GM18508 (cell line): Measurements from ENCODE around the gene FRAS1.
"Not testable (repeated sequence)": the region's sequence is repeated elsewhere in the genome, so short reads cannot be mapped to it uniquely, and the experiment has no call there.

Experiments used
- ATAC-seq: cut with Tn5 transposase; IDR thresholded peaks from one replicate; pipeline ENCODE4 v1.9.1; 2021; ENCODE audit warnings: moderate number of reproducible peaks; ENCODE audit not compliant: insufficient read depth, unreplicated experiment

The FRAS1 gene

GRCh38 chr4:78476108-78476704 lies 419.1 kb downstream of the FRAS1 start:
- ATAC-seq = no peak

- ATAC-seq = no peak
These were observed 420.2 kb downstream of the FRAS1 start for GRCh38 chr4:78477276-78477675.

DNA sequence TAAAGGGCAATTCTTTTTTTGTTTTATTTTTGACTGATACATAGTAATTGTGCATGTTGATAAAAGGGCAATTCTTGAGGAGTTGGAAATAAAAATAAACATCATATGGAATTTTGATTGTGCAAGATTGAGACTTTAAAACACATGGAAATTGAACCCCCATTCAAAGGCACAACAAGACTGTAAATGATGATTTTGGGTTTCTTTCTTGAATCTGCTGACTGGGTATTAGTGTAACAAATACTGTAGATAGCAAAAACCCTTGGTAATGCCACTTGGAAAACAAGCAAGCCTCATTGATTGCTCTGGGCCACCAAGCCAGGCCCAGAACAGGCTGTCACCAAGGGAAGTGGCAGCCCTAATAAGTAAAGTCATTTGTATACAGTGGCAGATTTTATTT lies 421.4 kb downstream of the FRAS1 start:
- no peak for ATAC-seq

DNA sequence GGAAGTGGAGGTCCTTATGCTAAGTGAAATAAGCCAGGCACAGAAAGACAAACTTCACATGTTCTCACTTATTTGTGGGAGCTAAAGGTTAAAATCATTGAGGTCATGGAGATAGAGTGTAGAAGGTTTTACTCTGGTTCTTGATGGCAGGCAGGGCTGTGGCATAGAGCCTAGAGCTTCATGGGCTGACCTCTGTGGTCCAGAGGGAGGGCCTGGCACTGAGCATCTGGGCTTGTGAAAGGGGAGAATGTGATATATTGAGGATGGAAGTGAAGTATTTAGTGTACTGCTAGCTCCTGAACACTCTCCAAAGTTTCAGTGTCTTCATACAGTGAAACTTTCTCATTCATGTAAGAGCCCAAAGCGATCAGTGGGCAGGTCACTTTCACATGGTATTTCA lies 423.2 kb downstream of the FRAS1 start:
- ATAC-seq = no peak

DNA sequence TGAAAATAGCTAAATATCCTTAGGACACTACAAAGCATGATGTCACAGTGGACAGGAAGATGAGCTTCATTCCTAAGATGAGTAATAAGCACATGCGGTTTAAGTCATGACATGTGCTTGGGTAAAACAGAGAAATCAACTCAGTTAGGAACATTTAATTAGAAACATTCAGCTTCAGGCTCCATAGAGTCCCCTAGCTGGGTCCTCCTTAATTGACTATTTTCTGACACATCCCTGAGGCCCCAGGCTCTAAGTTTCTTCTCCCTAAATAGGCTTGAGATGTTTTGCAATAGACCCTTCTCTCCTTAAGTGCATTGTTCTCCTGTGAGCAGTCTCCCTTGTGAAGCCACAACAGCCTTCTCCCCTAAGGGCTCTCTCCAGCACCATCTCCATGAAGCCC lies 424.1 kb downstream of the FRAS1 start:
- ATAC-seq = no peak

DNA sequence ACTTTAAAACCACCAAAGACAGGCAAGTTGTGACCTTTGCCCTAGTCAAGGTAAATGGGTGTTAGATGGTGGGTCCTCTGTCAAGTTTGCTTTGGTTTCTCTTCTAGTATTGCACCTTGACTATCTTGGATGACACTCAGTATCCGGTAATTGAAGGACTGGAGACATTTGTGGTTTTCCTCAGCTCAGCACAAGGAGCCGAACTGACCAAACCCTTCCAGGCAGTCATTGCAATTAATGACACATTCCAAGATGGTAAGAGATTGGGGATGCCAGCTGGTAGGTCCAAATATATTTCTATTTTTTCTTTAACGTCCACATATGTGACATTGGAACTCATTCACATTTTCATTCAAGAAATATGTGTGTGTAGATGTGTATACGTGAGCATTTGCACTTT lies 425.2 kb downstream of the FRAS1 start:
- no peak for ATAC-seq

GRCh38 chr4:78483811-78484210 lies 426.7 kb downstream of the FRAS1 start:
- no peak for ATAC-seq

DNA sequence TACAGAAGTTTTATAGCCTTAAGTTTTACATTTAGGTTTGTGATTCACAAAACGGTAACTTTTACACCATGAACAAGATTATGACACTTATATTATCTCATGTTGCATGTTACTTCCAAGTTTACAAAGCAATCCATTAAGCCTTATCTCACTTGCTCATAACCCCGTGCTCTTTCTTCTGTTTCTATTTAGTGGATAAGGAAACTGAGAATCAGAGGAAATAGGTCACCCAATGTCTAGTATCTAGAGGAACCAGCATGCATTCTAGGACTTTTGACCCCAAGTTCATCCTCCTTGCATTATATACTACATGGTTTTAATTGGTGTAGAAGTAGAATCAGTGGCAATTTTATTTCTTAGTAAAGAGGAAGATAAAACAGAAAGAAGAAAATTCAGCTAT lies 427.5 kb downstream of the FRAS1 start:
- ATAC-seq = no peak

- ATAC-seq = no peak
These were observed 436.6 kb downstream of the FRAS1 start for GRCh38 chr4:78493731-78494130.

DNA sequence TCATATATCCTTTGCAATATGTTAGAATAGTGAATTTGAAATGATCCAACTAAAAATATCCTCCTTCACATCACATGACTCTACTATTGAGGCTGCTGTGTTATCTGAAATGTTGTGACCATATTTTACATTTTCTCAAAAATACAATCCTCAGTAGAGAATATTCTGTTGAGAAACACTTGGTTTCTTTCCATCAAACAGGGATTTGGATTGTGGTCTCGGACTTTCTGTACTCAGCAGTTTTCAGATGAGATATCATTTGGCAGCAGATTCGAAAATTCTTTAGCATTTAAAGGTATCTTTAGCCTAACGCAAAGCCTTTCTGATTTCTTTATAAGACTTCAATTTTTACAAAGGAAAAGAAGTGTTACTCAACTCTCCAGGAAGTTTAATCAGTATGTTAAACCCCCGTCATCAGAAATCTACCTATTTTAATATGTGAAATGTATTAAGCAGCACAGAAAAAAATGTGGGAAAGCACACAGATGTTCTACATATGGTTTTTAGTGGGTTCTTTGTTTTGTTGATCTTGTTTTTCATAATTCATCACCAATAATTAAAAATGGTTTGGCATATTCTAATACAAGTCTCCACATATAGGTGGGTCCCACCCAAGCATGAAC lies 439.0 kb downstream of the FRAS1 start:
- no peak for ATAC-seq

GRCh38 chr4:78506260-78506659 lies 449.1 kb downstream of the FRAS1 start:
- not testable (repeated sequence) for ATAC-seq

DNA sequence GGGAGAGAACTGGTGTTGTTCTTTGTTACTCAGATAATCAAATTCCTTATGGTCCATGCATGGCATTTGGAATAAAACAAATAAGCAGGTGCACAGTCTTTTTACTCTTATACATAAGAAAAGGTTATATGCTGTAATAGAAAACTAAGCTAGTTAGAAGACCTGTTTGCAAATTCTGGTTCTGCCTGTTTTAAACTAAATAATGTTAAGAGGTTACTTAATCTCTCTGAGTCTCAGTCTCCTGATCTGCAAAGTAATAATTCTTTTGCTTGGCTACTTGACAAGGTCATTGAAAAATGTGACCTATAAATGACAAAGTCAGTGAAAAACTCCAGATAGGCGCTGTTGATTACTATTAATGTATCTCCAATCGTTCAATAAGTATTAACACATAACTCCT lies 451.9 kb downstream of the FRAS1 start:
- ATAC-seq = no peak

DNA sequence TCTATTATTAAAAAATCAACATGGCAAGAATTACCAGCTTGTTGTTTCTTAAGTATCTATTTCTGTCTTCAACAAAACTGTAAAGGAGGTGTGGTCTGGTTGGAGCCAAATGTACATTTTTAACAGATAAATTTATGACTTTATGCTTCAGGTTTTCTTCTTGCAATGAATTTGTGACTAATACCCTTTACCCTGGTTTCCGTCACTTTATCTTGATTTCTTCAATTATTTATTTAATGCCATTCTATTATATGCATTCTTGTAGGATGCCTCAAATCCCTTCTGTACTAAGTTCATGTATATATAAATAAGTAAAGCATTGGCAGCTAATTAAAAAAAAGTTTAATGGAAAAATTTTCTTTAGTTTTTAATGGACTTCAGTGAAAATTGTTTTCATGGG lies 453.0 kb downstream of the FRAS1 start:
- ATAC-seq = no peak

DNA sequence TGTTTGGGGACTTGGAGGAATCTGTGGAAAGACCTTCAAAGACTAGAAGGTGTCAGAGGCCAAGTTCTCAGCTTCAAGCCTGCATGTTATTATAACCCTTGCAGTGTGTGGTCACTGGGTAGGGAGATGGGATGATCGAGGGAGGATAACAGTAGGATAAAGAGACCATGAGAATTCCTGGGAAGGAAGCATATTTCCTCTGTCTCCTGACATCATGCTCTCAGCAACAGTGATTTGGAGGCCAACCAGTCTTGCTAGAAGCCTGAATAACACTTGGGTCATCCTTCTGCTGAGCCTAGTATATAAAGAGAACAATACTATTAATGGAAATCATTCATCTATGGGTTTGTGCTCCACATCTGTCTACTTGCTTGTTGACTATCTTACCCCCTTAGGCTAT lies 453.6 kb downstream of the FRAS1 start:
- ATAC-seq = no peak

DNA sequence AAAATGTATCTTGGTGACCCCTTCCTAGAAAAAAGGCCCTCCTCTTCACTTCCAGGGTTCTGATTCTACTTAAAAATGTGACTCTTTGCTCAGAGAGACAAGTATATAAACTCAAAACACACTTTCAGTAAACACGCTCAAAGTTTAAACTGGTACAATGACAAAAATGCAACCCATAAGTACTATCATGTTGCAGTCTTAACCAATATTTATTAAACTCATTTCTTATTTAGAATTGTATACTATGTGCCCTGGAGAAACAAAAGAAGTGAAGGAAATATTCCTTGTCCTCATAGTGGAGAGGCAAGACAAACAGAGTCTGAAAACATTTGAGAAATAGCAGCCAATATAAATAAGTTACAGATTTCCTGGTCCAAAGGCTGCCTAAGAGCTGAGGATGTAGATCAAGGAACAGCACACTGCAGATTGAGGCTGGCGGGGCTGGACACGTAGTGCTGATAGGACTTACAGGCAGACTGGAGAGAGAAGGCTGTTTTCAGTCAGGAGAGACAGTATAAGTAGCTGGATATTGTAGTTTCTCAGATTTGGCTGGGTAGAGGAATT lies 455.3 kb downstream of the FRAS1 start:
- no peak for ATAC-seq

DNA sequence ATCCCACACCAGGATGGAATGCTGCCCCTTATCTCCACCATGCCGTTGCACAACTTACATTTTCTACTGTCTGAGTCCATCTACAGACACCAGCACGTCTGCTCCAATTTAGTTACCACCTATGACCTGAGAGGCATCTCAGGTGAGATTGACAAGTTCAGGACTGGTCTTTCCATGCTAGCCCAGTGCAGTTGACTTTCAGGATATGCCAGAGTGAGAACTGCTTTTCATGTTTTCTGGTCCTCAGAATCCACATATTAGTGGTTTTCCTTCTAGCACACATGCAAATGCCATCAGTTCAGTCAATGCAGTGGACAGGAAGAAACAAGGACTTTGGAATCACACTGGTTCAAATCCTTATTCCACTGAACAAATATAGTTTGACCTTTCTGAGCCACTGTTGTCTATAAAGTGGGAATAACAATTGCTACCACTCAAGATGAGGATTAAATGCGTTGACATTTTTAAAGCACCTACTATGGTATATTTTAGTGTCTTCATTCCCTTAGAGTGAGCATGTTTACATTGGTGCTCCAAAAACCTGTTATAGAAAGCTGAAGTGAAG lies 456.4 kb downstream of the FRAS1 start:
- ATAC-seq = no peak

- ATAC-seq = no peak
These were observed 460.0 kb downstream of the FRAS1 start for GRCh38 chr4:78517050-78517652.

DNA sequence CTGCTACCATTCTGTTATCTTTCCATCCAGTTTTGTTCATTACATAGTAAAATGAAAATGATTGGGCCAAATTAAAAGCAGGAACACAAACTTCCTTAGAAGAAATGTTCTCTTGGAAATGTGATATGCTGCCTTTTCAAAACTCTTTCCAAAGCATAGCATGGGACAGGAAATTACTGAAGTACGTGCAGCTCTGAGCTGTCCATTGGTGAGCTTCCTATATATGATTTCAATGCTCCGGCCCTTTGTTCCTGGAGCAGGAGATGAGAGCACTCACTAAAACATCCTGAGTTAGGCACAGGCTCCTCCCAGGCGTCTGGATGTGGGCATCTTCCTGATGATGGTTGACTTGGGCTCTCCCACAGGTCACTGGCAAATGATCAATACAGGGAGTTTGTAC lies 461.4 kb downstream of the FRAS1 start:
- ATAC-seq = no peak

- no peak for ATAC-seq
These were observed 462.8 kb downstream of the FRAS1 start for GRCh38 chr4:78519962-78520361.

DNA sequence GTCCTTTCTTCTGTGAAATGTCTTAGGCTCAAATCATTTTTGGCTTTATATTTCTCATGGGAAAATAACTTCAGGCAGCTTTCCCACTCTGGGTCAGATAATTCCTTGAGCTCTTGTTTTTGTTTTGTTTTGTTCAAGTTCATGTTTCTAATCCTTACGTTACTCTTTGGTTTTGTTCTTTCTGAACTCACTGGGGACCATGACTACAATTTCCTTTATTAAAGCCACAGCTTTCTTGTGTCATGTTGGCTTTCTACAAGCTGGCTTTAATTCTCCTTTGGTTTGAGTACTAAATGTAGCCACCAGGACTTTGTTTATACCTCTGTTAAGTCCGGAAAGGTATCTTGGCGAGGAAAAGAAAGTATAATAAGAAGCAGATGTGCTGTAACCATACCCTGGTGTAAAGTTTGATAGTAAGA lies 463.7 kb downstream of the FRAS1 start:
- ATAC-seq = no peak

- no peak for ATAC-seq
These were observed 466.9 kb downstream of the FRAS1 start for GRCh38 chr4:78524009-78524408.
